Retinal pigment epithelial cell (primary cell): ENCODE results near the gene ZNF862.

Experiments used
- DNase-seq: peaks from one replicate; pipeline ENCODE4 v3.0.0-alpha.2; 2010; ENCODE audit warnings: low read depth
- H3K4me3 ChIP-seq: 2 replicates; pipeline ENCODE4 v1.5.1; 2011; ENCODE audit warnings: mild to moderate bottlenecking, low read length, control low read depth, moderate library complexity
- CTCF ChIP-seq: conservative IDR thresholded peaks from 2 replicates; pipeline ENCODE4 v1.5.1; 2011; ENCODE audit warnings: low read depth, low read length, control low read depth, inconsistent platforms

ZNF862 gene

GRCh38 chr7:149809215-149809614, 29.0 kb upstream of the ZNF862 start:
- no peak for TF ChIP-seq CTCF
- no peak for DNase-seq
- no peak overlapping the region for H3K4me3 ChIP-seq

GRCh38 chr7:149811221-149811620, 27.0 kb upstream of the ZNF862 start:
- H3K4me3 ChIP-seq, result no peak overlapping the region
- TF ChIP-seq CTCF, result peak; percentile 33
- no peak for DNase-seq

- no peak overlapping the region for H3K4me3 ChIP-seq
- DNase-seq, result no peak
- TF ChIP-seq CTCF, result no peak
Observed at GRCh38 chr7:149811831-149812490, 26.2 kb upstream of the ZNF862 start.

GRCh38 chr7:149813254-149814035, 24.7 kb upstream of the ZNF862 start:
- no peak for TF ChIP-seq CTCF
- H3K4me3 ChIP-seq, result no peak overlapping the region
- DNase-seq, result no peak

GRCh38 chr7:149814494-149814893, 23.7 kb upstream of the ZNF862 start:
- no peak for TF ChIP-seq CTCF
- DNase-seq, result no peak
- no peak overlapping the region for H3K4me3 ChIP-seq

GRCh38 chr7:149815121-149815520, 23.1 kb upstream of the ZNF862 start:
- DNase-seq, result no peak
- TF ChIP-seq CTCF, result no peak
- no peak overlapping the region for H3K4me3 ChIP-seq
